Activated T-cell treated with anti-CD3 and anti-CD28 coated beads, Interleukin-2, amount 50 U/mL, for 48 hours (primary cell): ENCODE data around the gene PTPRM.

Source experiments
- DNase-seq, 2 experiments: peaks; one replicate each; pipeline ENCODE4 v3.0.0-alpha.2; 2020

PTPRM gene

DNA sequence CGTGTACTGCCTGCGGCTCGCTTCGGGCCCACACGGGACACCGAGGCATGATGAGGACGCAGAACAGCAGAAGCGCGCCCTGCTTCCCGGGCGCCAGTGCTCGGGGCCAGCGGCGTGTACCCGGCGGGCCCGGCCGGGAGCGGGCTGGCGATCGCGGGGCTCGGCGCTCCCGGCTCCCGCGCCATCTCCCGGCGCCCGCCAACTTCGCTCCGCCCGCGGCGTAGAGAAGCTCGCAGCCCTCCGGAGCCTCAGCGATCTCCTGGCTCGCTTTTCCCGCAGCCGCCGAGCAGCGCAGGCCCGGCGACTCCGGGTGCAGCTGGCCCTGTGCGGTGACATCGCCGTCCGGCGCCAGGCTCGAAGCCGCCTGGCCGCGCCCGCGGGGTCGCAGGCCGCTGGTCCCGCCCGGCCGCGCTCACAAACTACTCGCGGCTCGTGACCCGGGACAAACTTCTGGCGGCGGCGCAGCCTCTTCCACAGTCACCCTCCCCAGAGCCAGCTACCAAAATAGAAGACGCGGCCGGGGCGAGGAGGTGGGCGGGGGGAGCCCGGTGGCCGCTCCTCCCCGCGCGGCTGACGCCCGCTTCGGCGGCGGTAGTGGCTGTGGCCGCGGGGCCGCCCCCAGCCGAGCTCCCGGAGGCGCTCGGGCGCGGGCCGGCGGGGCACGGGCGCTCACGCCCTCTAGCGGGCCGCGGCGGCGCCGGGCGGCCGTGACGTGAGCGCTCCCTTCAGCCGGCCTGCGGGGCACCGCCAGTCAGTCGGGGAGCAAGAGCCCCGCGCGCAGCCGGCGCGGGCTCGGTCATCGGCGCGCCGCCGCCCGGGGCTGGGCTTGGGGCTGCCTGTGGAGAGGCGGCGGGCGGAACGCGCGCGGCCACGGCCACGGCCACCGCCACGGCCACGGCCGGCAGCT lies at the start of gene PTPRM:
Gene PTPRM (plus strand): TSS at position 750 of the 907 bp plus-strand sequence. CDS start 503 bp downstream, outside the sequence.
- DNase-seq, result peak; percentile 49 to 67

DNA sequence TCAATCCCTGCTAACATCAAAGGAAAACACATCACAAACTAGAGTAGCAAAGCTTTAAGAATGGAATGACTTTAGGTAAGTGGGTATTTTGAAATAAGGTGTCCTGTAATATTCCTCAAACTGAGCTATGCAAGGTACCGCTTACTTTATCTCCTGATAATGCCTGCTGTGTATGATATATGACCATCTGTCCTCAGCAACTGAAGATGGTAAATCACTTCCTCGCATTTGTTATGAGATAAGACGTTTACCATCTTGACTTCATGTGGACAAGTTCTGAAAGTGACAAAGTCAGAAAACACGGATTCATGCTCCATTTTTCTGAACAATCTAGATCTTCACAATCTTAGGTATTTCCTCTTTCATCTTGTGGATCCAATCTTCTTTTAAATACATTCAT lies 49.3 kb upstream of the PTPRM start:
- DNase-seq, result no peak

DNA sequence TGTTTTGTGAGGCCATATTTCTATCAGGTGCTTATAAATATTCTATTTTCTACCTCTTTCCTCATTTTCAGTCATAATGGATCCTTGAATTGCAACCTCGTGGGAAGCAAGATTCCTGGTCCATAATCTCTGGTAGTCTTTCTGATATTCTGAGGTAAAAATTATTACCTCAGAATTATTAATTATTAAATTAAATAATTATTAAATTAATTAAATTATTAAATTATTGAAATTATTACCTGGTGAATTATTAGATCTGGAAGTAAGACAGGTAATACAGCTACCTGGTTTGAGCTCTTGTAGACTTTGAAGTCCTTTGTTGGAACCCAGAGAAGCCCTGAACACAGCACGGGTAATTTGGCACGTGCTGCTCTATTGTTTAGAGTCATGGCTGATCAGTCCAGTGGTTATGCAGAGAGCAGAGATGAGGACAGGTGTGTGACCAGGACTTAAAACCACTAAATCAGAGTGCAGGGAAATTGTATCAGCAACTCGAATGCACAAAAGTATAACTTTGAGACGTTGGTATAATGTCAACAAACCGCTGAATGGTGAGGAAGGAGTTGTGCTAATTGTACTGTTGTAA lies 46.8 kb upstream of the PTPRM start:
- no peak for DNase-seq

DNA sequence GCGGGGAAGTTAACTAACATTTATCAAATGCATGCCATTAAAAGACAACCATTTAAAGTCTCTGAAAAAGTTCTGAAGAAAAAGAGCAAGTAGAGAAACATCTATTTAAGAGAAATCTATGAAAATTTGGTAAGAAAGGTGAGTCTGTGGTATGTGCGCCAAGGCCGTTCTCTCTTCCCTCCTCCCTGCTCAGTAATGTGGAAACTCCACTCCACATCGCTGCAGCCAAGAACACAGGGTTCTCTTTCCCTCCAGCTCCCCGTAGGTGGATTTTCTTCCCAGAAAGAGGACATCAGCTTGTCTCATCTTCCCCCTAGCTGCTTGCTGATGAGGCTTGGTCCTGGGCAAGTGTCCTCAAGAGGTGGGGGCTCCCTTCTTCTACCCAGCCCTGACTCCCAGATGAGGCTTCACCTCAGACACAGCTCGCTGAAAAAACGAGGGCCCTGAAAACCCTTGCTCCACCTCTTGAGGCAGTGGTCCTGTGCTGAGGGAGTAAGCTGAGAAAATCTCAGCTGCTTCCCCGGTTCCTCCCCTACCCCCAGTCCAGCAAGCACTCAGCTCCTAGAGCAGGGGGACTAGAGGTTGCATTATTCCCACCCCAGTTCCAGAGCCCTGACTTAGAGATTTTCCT lies 45.8 kb upstream of the PTPRM start:
- no peak for DNase-seq

DNA sequence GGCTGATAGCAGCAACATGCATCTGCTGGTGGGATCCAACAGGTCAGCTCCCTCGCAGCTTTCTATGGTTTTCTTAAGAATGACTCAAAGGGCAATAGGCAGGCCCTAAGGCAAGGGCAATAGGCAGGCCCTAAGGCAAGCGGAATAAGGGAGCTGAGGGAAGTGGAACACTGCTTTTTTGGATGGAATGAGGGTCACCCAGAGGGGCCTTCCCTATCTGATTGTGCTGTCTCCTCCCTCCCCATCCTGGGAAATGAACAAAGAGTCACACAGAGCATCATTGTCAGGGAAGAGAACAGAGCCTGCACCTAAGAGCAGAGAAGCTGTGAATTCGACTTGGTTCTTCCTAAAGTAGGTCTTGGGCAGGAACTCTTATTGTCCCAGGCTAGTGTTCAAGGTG lies 43.3 kb upstream of the PTPRM start:
- DNase-seq, result no peak

DNA sequence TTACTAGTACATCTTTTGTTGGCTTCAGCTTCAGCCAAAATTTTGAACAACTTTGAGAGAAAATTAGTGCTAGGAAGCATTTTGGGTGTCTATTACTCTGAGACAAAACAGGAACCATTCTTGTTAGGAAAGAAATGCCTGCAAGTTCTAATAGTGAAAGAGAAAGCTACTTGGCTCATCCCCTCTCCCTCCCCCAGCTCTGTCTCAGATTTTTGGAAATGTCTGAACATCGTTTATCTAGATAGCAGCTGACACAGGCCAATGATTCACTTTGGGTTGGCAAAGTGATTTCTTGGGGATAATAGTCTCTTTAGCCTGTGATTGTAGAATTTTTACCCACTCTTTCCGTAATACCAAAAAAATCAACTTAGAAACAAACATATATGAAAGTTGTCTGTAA lies 42.3 kb upstream of the PTPRM start:
- no peak for DNase-seq

DNA sequence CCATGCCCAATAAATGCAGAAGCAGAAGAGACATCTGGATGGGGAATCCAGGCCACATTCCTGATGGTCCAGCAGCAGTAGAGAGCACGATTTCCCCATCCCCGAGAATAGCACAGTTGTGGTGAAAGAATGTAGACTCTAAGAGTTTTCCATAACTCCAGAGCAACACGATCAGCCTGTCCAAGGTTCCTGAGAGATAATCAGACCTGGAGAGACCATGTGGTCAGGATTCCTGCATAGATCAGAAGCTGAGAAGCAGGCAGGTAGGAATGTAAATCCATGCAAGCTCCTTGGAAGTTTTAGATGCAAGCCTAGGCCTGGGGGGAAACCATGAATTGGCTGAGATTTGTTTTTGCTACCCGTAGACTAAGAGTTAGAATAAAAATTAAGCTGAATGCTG lies 34.2 kb upstream of the PTPRM start:
- DNase-seq, result no peak

DNA sequence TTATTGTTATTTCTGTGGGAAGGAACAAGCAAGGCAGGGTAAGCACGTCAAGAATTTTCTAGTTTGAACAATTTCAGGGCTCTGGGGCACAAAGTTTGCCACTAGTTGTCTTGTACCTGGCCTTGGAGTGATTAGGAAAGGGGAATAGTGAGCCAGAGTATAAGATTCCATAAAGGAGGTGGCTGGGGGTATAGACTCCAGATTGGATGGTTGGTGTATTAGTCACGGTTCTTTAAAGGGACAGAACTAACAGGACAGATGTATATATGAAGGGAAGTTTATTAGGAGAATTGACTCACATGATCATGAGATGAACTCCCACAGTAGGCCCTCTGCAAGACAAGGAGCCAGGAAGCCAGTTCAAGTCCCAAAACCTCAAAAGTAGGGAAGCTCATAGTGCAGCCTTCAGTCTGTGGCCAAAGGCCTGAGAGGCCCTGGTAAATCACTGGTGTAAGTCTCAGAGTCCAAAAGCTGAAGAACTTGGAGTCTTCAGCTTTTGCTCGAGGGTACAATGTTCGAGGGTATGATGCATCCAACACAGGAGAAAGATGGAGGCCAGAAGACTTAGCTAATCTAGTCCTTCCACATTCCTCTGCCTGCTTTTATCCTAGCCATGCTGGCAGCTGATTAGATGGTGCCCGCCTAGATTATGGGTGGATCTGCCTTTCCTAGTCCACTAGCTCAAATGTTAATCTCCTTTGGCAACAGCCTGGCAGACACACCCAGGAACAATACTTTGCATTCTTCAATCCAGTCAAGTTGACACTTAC lies 31.5 kb upstream of the PTPRM start:
- no peak for DNase-seq

DNA sequence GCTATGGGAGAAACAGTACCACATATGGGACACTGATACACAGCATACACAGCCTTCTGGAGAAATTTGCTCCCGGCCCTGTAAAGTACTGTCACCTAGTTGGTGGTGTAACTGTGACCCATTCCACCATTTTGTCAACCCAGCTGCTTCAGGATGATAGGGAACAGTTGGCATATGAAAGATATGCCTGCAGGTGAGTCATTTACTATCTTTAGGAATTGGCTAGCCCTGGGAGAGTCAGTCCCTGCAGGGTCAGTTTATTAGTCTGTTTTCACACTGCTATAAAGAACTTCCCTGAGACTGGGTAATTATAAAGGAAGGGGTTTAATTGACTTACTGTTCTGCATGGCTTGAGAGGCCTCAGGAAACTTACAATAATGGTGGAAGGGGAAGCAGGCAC lies 30.0 kb upstream of the PTPRM start:
- DNase-seq, result no peak

DNA sequence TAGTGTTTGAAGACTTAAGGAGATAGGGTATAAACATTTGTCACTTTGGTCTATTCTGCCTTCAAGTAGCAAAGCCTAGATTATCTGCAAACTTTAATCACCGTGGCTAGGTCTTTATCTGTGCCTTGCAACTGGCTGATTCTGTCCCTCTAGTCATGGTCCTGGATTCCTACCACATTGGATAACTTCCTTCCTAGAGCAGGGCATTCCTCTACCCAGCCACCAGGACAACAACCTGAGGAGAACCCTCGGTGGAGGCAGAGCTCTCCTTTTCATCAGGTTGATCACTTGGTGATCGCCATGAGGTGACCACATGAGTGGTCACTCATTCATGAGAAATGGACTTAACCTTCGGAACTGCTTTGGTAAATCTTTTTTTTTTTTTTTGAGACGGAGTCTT lies 25.3 kb upstream of the PTPRM start:
- DNase-seq, result no peak

DNA sequence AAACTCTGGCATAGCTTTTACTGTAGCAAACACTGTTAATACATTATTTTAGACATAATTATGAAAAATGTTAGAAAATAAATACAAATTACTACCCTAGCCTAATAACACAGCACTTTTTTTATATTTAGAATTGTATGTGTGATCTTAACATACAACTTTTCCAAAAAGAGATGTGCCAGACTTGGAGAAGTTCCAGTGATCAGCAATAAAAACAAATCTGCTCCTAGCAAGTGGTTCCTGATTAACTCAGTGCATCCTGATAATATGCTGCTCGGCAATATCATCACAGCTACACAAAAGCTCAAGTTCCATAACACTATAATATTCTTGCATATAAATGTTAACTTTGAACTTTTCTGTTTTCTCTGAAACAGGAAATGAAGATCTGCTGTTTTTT lies 22.4 kb upstream of the PTPRM start:
- DNase-seq, result no peak

DNA sequence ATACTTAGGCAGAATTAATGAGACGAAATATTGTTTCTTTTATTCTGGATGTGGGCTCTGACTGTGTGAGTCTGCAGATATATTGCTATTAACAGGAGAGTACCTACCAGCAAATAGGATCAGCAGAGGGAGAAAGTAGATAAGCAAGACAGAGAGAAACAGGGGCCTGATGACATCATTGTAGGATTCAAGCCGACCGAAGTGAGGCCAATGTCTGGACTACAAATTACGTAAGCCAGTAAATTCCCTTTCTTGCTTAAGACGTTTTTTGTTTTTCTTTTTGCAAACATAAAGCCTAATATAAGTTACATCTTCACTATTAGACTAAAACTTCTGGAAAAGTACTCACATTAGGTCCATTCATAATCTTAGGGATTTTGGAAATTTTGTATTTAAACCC lies 21.4 kb upstream of the PTPRM start:
- DNase-seq, result no peak

DNA sequence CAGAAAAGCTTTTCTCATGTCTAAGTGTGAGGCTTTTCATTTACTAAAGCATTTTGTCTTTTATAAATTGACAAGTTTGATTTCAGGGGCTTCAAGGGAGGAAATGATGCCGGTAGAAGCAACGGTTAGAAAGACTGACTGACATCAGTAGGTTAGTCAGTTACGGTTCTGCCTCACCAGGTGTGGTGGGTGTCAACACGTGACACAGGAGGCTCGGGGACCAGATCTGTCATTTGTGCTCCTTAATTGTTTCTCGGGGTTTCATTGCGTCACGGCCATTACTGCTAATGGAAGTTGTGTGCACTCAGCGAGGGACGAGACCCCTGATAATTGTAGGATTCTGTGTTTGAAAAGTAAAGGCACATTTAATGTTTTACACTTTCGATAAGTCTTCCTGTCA lies 18.9 kb upstream of the PTPRM start:
- DNase-seq, result no peak

DNA sequence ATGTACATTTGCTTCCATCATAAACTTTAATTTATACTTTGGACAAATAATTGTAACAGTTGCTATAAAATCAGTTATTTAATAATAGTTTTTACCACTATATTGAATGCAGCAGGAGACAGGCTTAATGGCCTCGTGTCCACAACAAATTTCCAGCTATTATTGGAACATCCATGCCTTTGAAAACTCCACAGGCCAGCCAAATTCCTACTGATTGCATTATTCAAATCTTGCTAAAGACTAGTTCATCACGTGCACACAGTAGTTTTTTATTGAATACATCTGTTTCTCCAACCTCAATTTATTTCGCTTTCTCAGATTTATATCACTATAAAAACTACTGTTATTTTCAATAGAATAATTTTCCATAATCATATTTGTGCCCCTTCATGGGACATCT lies 18.4 kb upstream of the PTPRM start:
- DNase-seq, result no peak

DNA sequence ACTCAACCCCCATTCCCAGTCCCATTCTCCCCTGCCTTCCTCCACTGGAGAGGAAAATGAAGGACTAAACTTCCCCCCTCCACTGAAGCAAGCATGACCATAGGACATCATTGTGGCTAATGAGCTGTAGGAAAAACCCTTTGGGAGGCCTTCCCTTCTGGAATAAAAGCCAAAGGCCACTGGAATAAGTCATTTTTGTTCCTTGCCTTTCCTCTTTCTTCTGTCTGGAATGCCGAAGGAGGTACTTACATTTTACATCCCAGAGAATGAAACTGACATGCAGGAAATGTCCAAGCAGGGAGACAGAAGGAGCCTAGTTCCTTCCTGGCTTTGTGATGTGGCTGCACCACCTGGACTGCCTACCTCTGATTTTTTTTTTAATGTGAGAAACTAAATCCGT lies 9.1 kb upstream of the PTPRM start:
- no peak for DNase-seq

DNA sequence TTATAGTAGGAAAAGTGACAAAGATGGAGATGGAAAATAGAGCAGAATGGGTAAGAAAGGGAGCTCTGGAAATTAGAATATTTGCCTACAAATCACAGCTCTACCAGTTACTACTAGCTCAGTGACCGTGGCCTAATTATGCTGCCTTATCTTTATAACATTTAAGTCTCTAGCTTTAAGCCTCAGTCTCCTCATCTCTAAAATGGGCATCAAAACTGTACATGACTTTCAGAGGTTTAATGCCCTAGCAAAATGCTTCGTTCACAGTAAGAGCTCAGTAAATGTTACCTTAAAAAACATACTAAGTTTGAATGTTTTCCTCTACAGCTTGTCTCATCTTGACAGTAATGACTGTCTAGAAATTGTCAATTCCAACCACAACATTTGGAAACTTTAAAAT lies 8.3 kb upstream of the PTPRM start:
- no peak for DNase-seq

DNA sequence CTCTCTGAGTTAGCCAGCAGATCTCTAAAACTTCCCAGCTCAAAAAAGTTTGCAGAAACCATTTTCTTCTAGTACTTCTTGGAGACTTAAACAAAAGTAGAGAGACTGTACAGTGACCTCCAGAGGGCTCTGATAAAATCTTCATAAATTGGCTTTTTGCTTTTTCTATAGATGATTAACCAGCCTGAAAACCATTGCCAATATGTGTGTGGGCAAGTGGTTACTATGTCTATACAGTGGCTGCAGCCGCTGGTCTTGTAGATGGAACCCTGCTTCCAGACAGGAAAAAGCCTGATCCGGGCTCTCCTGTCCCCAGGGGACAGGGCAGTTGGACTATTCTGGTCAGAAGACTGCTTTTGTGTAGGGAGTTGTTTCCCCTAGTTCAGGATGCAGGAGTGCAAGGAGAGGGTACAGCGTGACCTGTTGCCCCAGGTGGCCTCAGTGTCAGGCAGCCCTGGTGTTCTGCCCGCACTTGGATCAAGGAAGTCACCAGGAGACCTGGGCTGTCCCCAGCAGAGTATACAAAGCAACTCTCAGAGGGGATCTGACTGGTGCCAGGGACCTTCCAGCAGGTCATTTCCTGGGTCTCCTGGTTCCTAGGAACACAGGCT lies 7.3 kb upstream of the PTPRM start:
- no peak for DNase-seq

DNA sequence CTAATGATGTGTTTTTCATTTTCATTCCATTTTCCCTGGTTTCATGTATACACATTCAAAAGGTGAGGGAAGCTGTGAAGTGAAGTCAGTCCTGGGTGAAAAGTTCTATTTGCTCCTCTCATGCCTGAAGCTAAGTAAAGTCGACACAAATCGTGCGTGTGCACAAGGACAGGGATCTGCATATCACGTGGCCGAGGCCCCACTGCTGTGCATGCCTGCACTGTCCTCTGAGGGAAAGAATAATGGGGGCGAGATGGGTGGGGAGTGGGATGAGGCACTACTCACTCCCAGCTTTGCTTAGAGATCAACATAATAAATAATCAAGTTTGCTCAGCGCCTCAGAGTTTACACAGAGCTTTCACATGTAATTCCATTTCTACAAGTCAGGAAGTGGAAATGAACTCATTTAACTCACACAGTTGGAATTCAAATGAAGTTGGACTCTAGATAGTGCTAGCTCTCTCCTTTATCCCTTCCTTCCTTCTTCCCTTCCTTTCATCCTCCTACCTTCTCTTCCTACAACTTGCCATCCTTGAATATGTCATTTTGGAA lies 5.1 kb upstream of the PTPRM start:
- no peak for DNase-seq

DNA sequence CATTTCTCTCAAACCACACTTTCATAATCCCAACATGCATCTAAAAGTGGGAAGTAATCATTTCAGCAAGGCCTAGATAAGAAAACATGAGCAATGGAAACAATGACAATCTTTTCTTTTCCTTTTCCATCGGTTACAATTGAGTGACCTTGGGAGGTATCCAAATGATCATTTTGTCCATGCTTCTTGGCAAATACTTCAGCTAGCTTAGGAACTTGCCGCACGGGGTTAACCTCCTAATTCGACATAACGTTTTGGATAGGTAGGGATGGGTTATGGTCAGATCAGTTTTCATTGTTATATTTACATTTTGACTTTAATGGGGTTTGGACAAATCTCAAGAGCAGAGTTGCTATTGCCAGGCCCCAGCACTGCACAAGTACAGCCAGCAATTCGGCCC lies 4.6 kb upstream of the PTPRM start:
- no peak for DNase-seq

DNA sequence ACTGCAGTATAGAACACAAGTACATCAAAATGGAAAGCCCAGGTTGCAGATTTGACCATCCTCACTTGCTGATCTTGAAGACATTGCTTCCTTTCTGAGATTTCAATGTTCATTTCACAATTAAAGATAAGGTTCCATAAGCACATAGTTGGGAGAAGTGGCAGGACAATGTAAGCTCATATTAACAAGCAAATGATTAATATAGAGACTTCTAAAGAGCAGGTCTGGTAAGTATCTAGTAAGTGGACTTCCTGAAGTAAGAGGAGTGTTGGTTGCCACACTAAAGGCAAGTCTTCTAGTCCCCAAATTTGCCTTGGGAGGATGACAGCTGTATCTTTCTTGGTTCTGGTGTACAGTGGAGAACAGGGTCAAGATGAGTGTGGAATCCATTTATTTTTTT lies 1.4 kb upstream of the PTPRM start:
- DNase-seq, result no peak

DNA sequence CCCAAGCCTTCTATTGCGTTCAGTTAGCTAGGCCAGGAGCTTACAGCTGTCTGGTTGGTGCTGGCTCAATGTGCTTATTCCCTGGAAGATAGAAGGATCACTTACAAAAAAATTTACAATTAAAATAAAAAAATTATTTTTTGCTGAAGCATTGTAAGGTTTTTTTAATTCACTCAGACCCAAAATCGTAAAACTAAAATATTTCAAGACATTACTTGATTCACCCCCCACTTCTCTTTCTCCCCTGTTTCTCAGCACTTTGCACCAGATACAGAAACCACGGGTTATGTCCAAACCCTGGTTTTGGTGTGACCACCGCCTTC lies 911 bp upstream of the PTPRM start:
- no peak for DNase-seq

DNA sequence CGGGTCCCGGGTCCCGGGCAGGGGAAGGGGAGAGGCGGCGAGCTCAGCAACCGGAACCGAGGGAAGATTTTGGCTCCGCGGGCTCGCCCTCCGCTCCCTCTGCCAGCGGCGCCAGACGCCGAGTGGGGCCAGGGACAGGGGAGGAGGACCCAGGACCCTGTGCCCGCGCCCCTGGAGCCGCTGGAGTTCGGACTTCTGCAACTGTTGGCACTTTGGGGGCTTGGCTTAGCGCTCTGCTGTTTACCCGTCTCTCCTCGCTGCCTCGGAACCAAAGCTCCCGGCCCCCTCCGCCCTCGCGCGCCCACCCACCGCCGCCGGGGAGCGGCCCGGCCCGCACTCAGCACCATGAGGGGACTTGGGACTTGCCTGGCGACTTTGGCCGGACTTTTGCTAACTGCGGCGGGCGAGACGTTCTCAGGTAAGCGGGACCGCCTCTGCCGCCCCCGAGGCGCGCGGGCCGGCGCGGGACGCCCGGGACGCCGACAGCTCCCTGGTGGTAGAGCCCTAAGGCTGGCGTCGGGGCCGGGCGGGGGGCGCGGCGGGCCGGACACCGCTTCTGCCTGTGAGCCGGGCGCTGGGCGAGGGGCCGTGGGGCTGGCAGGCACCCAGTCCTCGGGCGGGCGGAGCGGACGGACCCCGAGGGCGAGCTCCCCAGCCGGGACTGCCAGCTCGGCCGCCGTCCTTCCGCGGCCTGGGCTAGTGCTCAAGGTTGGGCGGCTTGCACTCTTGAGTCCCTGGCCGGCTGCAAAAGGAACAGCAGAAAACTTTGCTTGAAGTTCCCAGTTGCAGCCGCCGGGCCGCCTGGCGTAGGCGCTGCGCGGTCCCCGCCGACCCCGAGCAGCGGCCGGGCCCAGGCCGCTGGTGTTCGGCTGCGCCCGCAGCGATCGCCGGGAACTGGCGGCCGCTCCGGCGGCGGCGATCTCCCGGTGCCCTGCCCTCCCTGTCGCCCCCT lies 634 bp downstream of the PTPRM start:
- peak; percentile 19 to 28 for DNase-seq
